SK-N-MC (cell line): ENCODE measurements around the gene PAX2.

Experiments
- EZH2 ChIP-seq: fragments of 200-600 bp; sonication (generic); IDR thresholded peaks from one replicate; pipeline ENCODE4 v1.6.1; 2017; ENCODE audit warnings: antibody characterized with exemption
- FOXP2 ChIP-seq: optimal IDR thresholded peaks from 2 replicates; pipeline ENCODE3; 2011; ENCODE audit warnings: mild to moderate bottlenecking, moderate library complexity; ENCODE audit not compliant: insufficient read depth; ENCODE audit errors: extremely low read length, control extremely low read depth
- POLR2AphosphoS5 ChIP-seq: IDR thresholded peaks from 2 replicates; pipeline ENCODE4 v1.6.1; 2012; ENCODE audit warnings: mild to moderate bottlenecking, low read depth, low read length, borderline replicate concordance

DNA sequence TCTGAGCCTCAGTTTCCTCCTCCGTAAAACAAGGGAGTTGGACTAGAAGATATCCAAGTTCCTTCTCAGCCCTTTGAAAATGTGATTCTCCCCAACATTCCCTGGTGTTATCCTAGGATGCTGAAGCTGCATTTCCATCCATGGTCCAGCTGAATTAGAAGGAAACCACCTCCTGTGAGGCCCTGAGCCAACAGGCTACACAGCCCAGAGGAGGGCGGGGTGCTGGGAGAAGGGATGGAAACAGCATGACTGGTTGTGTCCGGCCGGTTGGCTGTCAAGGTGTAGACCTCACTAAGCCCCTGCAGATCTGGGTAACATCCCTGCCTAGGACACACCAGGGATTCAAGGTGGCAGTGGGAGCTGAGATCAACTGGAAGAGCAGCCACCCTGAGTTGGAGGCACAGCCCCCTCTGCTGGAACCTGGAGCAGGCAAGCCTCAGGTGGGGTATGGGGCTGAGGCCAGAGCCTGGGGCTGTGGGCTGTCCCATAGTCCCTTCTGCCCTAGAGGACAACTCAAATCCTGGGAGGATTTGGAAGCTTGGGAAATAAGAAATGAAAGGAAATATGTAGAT, 72.0 kb downstream of the PAX2 start:
- no peak for TF ChIP-seq POLR2AphosphoS5
- TF ChIP-seq EZH2, result no peak
- TF ChIP-seq FOXP2, result no peak
